ENCODE data around the gene ATP8B4. TPM values are rescaled to one million over a fixed set of nuclear protein-coding genes. Genes with fewer than 3 reads are reported as not detected.
"Not testable (repeated sequence)": the region's sequence is repeated elsewhere in the genome, so short reads cannot be mapped to it uniquely, and the experiment has no call there.

The ATP8B4 gene
- total RNA-seq, 1 experiment from 2014 or later, result 0.20 TPM

DNA sequence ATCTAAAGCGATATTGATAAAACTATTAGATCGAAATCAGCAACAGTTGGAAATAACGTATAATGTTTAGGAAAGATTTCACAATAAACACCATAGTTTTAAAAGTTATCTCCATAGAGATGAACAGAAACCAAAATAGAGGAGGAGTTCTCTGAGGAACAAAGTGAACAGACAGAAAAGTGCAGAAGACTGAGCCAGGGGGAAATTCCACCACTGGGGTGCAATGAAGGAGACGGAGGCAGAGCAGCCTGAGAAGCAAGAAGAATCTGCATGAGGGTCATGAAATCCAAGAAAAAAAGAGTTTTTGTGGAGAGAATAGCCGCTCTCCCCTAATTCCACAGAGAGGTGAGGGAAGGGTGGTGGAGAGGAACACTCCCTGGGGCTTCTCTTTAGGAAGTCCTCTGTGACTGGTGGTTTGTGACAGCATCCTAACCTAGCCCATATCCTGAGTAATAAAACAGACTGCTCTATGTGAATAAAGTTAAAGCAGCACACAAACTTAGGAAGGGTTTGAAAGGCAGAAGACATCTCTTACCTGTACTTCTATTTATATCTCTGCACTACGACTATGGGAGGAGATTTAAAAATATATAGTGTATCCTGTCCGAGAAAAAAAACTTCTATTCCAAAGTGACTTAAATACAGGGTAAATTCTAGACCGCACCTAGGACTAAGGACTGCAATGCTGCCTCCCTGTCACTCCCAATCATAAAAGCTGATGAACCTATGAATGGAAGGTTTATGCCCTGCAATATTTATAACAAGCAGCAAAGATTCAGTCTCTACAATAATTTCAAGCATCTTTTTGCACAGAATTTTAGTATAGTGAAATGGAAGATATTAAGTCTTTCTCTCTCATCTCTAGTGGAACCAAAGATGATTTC lies 22.9 kb downstream of the ATP8B4 start:
- intact Hi-C loops (cut with micrococcal nuclease; ENCODE audit: unreplicated experiment), result no loop called here
- Histone ChIP-seq H3K9me3 (ENCODE audit: insufficient read depth, low read depth) (no peaks in the 10 kb centered on the region), H3K4me2 (no peak overlapping the region), H3K36me3 (ENCODE audit: low read depth) (no peaks in the 10 kb centered on the region), H3K9me2 (ENCODE audit: insufficient read depth) (no peaks in the 10 kb centered on the region), H3K4me1 (replicated peaks; ENCODE audit: insufficient read depth) (no peaks in the 10 kb centered on the region), H3F3A (ENCODE audit: insufficient read depth, low read depth) (no peaks in the 10 kb centered on the region), H3K79me2 (ENCODE audit: low read depth) (no peaks in the 10 kb centered on the region), H3K27ac (no peak overlapping the region), H3K27me3 (ENCODE audit: insufficient read depth, low read depth) (no peaks in the 10 kb centered on the region), H2AFZ (no peak overlapping the region), H3K4me3 (no peak overlapping the region), H4K20me1 (ENCODE audit: insufficient read depth) (no peaks in the 10 kb centered on the region)
- POLR2A ChIA-PET (ENCODE audit: unreplicated experiment), result no interaction called here
- CTCF ChIA-PET, result no interaction called here
- no peak for DNase-seq
- no TSS peak for BruUV-seq (replicated peaks)
- TF ChIP-seq EZH2 (IDR thresholded peaks at IDR 0.05; ENCODE audit: low read depth), result no peak
- TF ChIP-seq, protein P1, sequence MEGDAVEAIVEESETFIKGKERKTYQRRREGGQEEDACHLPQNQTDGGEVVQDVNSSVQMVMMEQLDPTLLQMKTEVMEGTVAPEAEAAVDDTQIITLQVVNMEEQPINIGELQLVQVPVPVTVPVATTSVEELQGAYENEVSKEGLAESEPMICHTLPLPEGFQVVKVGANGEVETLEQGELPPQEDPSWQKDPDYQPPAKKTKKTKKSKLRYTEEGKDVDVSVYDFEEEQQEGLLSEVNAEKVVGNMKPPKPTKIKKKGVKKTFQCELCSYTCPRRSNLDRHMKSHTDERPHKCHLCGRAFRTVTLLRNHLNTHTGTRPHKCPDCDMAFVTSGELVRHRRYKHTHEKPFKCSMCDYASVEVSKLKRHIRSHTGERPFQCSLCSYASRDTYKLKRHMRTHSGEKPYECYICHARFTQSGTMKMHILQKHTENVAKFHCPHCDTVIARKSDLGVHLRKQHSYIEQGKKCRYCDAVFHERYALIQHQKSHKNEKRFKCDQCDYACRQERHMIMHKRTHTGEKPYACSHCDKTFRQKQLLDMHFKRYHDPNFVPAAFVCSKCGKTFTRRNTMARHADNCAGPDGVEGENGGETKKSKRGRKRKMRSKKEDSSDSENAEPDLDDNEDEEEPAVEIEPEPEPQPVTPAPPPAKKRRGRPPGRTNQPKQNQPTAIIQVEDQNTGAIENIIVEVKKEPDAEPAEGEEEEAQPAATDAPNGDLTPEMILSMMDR (conservative IDR thresholded peaks at IDR 0.05), result no peak

DNA sequence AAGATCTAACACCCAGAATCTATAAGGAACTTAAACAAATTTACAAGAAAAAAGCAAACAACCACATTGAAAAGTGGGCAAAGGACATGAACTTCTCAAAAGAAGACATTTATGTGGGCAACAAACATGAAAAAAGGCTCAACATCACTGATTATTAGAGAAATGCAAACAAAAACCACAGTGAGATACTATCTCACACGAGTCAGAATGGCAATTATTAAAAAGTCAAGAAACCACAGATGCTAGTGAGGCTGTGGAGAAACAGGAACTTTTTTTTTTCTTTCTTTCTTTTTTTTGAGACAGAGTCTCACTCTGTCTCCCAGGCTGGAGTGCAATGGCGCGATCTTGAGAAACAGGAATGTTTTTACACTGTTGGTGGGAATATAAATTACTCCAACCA lies 29.6 kb downstream of the ATP8B4 start:
- BruUV-seq (replicated peaks); H3K4me2 ChIP-seq; POLR2A ChIA-PET (ENCODE audit: unreplicated experiment); H3K36me3 ChIP-seq (ENCODE audit: low read depth); H3K4me3 ChIP-seq; H2AFZ ChIP-seq; H3K79me2 ChIP-seq (ENCODE audit: low read depth); CTCF ChIA-PET; H3K9me2 ChIP-seq (ENCODE audit: insufficient read depth); H4K20me1 ChIP-seq (ENCODE audit: insufficient read depth); H3K4me1 ChIP-seq (replicated peaks; ENCODE audit: insufficient read depth); H3K9me3 ChIP-seq (ENCODE audit: insufficient read depth, low read depth); H3K27ac ChIP-seq; H3F3A ChIP-seq (ENCODE audit: insufficient read depth, low read depth); DNase-seq; intact Hi-C loops (cut with micrococcal nuclease; ENCODE audit: unreplicated experiment); H3K27me3 ChIP-seq (ENCODE audit: insufficient read depth, low read depth): not testable (repeated sequence)

DNA sequence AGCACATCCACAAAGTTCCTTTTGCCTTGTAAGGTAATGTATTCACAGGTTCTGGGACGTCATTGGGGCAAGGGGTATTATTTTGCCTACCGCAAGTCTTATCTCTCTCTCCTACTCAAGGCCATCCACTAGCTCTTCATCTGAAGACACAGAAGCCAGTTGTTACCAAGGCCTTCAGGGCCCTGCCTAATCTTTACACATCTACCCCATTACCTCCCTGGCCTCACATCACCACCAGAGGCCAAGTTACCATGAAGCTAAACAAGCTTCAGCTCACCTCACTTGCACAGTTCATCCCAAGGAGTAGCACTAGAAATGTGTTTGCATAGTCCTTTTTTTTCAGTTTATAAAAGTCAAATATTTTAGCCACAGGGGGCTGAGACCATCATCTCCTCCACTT lies 34.1 kb downstream of the ATP8B4 start:
- intact Hi-C loops (cut with micrococcal nuclease; ENCODE audit: unreplicated experiment), result no loop called here
- Histone ChIP-seq H3F3A (ENCODE audit: insufficient read depth, low read depth) (no peaks in the 10 kb centered on the region), H2AFZ (no peak overlapping the region), H3K4me2 (no peak overlapping the region), H3K9me2 (ENCODE audit: insufficient read depth) (no peaks in the 10 kb centered on the region), H3K9me3 (ENCODE audit: insufficient read depth, low read depth) (no peaks in the 10 kb centered on the region), H3K4me1 (replicated peaks; ENCODE audit: insufficient read depth) (no peaks in the 10 kb centered on the region), H4K20me1 (ENCODE audit: insufficient read depth) (no peaks in the 10 kb centered on the region), H3K27me3 (ENCODE audit: insufficient read depth, low read depth) (no peaks in the 10 kb centered on the region), H3K36me3 (ENCODE audit: low read depth) (no peaks in the 10 kb centered on the region), H3K79me2 (ENCODE audit: low read depth) (no peaks in the 10 kb centered on the region), H3K27ac (no peak overlapping the region), H3K4me3 (no peak overlapping the region)
- no TSS peak for BruUV-seq (replicated peaks)
- no peak for TF ChIP-seq EZH2 (IDR thresholded peaks at IDR 0.05; ENCODE audit: low read depth)
- TF ChIP-seq, protein P1 (conservative IDR thresholded peaks at IDR 0.05), result no peak
- ChIA-PET POLR2A (ENCODE audit: unreplicated experiment) (no interaction called here), CTCF (no interaction called here)
- DNase-seq, result no peak
